H9 (cell line): ENCODE measurements around the gene FBN2. TPM values are rescaled to one million over a fixed set of nuclear protein-coding genes. Genes with fewer than 3 reads are reported as not detected.

Experiments used
- DNase-seq: peaks from one replicate; pipeline ENCODE4 v3.0.0-alpha.2; 2017
- H2AFZ ChIP-seq: one replicate; pipeline ENCODE4 v1.6.1; 2013; ENCODE audit warnings: mild to moderate bottlenecking, low read length, control low read depth, moderate library complexity
- H2AK5ac ChIP-seq: 2 replicates; pipeline ENCODE4 v1.6.1; 2013; ENCODE audit warnings: low read length, control low read depth, mixed read lengths; ENCODE audit not compliant: insufficient read length
- H2BK120ac ChIP-seq: one replicate; pipeline ENCODE4 v1.6.1; 2013; ENCODE audit warnings: low read depth, mild to moderate bottlenecking, low read length, control low read depth, inconsistent platforms; ENCODE audit not compliant: poor library complexity, severe bottlenecking
- H2BK12ac ChIP-seq: 2 replicates; pipeline ENCODE4 v1.6.1; 2013; ENCODE audit warnings: low read length, control low read depth, mixed read lengths, low read depth; ENCODE audit not compliant: insufficient read length
- H2BK15ac ChIP-seq: 2 replicates; pipeline ENCODE4 v1.6.1; 2013; ENCODE audit warnings: low read depth, low read length, control low read depth
- H2BK20ac ChIP-seq: one replicate; pipeline ENCODE4 v1.6.1; 2013; ENCODE audit warnings: low read depth, mild to moderate bottlenecking, low read length, control low read depth, inconsistent platforms; ENCODE audit not compliant: poor library complexity, severe bottlenecking
- H2BK5ac ChIP-seq: 2 replicates; pipeline ENCODE4 v1.6.1; 2013; ENCODE audit warnings: low read length, control low read depth, mixed read lengths; ENCODE audit not compliant: insufficient read length
- H3K14ac ChIP-seq: 2 replicates; pipeline ENCODE4 v1.6.1; 2013; ENCODE audit warnings: low read length, control low read depth; ENCODE audit not compliant: insufficient read depth
- H3K18ac ChIP-seq: 2 replicates; pipeline ENCODE4 v1.6.1; 2013; ENCODE audit warnings: low read depth, mild to moderate bottlenecking, mixed read lengths, low read length, control low read depth; ENCODE audit not compliant: insufficient read length
- H3K23ac ChIP-seq: 2 replicates; pipeline ENCODE4 v1.6.1; 2013; ENCODE audit warnings: low read length, control low read depth, mixed read lengths, low read depth; ENCODE audit not compliant: insufficient read length
- H3K23me2 ChIP-seq: 2 replicates; pipeline ENCODE4 v1.6.1; 2013; ENCODE audit warnings: low read depth, mild to moderate bottlenecking, mixed read lengths, low read length, control low read depth; ENCODE audit not compliant: insufficient read length, poor library complexity, severe bottlenecking
- H3K27ac ChIP-seq: 2 replicates; pipeline ENCODE4 v1.5.1; 2013; ENCODE audit warnings: low read length, control low read depth, mixed read lengths, low read depth; ENCODE audit not compliant: insufficient read length
- H3K27me3 ChIP-seq: 2 replicates; pipeline ENCODE4 v1.6.1; 2013; ENCODE audit warnings: low read length, control low read depth, inconsistent platforms; ENCODE audit not compliant: insufficient read depth
- H3K4ac ChIP-seq: 2 replicates; pipeline ENCODE4 v1.6.1; 2013; ENCODE audit warnings: low read depth, mild to moderate bottlenecking, control low read depth, inconsistent platforms, low read length, moderate library complexity
- H3K4me1 ChIP-seq: 2 replicates; pipeline ENCODE4 v1.6.1; 2013; ENCODE audit warnings: low read length, control low read depth, inconsistent platforms; ENCODE audit not compliant: insufficient read depth
- H3K4me2 ChIP-seq: 2 replicates; pipeline ENCODE4 v1.6.1; 2013; ENCODE audit warnings: low read length, control low read depth, mixed read lengths; ENCODE audit not compliant: insufficient read length, insufficient read depth
- H3K56ac ChIP-seq: 2 replicates; pipeline ENCODE4 v1.6.1; 2013; ENCODE audit warnings: low read depth, mild to moderate bottlenecking, mixed read lengths, low read length, control low read depth; ENCODE audit not compliant: insufficient read length
- H3K79me1 ChIP-seq: 2 replicates; pipeline ENCODE4 v1.6.1; 2013; ENCODE audit warnings: low read depth, mild to moderate bottlenecking, moderate library complexity, low read length, control low read depth, inconsistent platforms; ENCODE audit not compliant: insufficient read depth, poor library complexity, severe bottlenecking
- H3K79me2 ChIP-seq: 2 replicates; pipeline ENCODE4 v1.6.1; 2013; ENCODE audit warnings: low read length, control low read depth, inconsistent platforms; ENCODE audit not compliant: insufficient read depth
- H3K9ac ChIP-seq: 2 replicates; pipeline ENCODE4 v1.6.1; 2013; ENCODE audit warnings: low read length, control low read depth, mixed read lengths; ENCODE audit not compliant: insufficient read length; ENCODE audit errors: extremely low read depth
- H3K9me3 ChIP-seq: one replicate; pipeline ENCODE4 v1.6.1; 2013; ENCODE audit warnings: low read depth, low read length, inconsistent platforms; ENCODE audit not compliant: control insufficient read depth
- H3T11ph ChIP-seq: one replicate; pipeline ENCODE4 v1.6.1; 2013; ENCODE audit warnings: mild to moderate bottlenecking, low read length, control low read depth, inconsistent platforms
- H4K20me1 ChIP-seq: one replicate; pipeline ENCODE4 v1.6.1; 2013; ENCODE audit not compliant: control insufficient read depth, insufficient read length, insufficient read depth
- H4K5ac ChIP-seq: 2 replicates; pipeline ENCODE4 v1.6.1; 2013; ENCODE audit warnings: low read depth, mild to moderate bottlenecking, mixed read lengths, low read length, control low read depth; ENCODE audit not compliant: insufficient read length
- H4K8ac ChIP-seq: replicated peaks from 2 replicates; pipeline ENCODE4 v1.6.1; 2013; ENCODE audit warnings: low read length, control low read depth, mixed read lengths, low read depth; ENCODE audit not compliant: insufficient read length
- H4K91ac ChIP-seq: 2 replicates; pipeline ENCODE4 v1.6.1; 2013; ENCODE audit warnings: low read depth, mild to moderate bottlenecking, moderate library complexity, mixed read lengths, low read length, control low read depth; ENCODE audit not compliant: insufficient read length
- H3K27ac Mint-ChIP-seq, 3 experiments: 2 replicates in 2 of 3; 3 replicates in 1 of 3; pipeline ENCODE4 v1.8.0; 2020 to 2021; ENCODE audit warnings: mixed read lengths in 3 of 3, mild to moderate bottlenecking in 1 of 3, moderate library complexity in 1 of 3
- H3K27me3 Mint-ChIP-seq: 2 replicates; pipeline ENCODE4 v1.8.0; 2021; ENCODE audit warnings: low read depth, mild to moderate bottlenecking, moderate library complexity, mixed read lengths
- H3K36me3 Mint-ChIP-seq, 3 experiments: 2 replicates in 2 of 3; 3 replicates in 1 of 3; pipeline ENCODE4 v1.8.0; 2020 to 2021; ENCODE audit warnings: low read depth in 3 of 3, mixed read lengths in 3 of 3; ENCODE audit not compliant: insufficient read depth in 1 of 3
- H3K4me1 Mint-ChIP-seq, 2 experiments: 2 replicates each; pipeline ENCODE4 v1.8.0; 2020; ENCODE audit warnings: mixed read lengths in 2 of 2
- H3K4me3 Mint-ChIP-seq, 2 experiments: 2 replicates in 1 of 2; 3 replicates in 1 of 2; pipeline ENCODE4 v1.8.0; 2020 to 2021; ENCODE audit warnings: mild to moderate bottlenecking in 2 of 2, mixed read lengths in 2 of 2, moderate library complexity in 1 of 2
- H3K9me3 Mint-ChIP-seq, 2 experiments: 2 replicates in 1 of 2; 3 replicates in 1 of 2; pipeline ENCODE4 v1.8.0; 2020; ENCODE audit warnings: mild to moderate bottlenecking in 2 of 2, mixed read lengths in 2 of 2, moderate library complexity in 1 of 2
- CTCF ChIP-seq: fragments of 200-600 bp; sonication (generic); conservative IDR thresholded peaks from 3 replicates; pipeline ENCODE4 v1.8.0; 2021; ENCODE audit warnings: antibody characterized with exemption, mild to moderate bottlenecking
- WGBS: extraction: QIAGEN DNeasy Blood & Tissue Kit; methylation state at CpG from one replicate; pipeline ENCODE4 v1.1.7; 2013; ENCODE audit warnings: missing lambda C conversion rate, low lambda C conversion rate, mixed read lengths; ENCODE audit not compliant: insufficient read length; ENCODE audit errors: extremely low coverage; 5-methylcytosine and 5-hydroxymethylcytosine counted together
- total RNA-seq: library from RNA; stranded (reverse); gene quantifications from 2 replicates; pipeline ENCODE4 v1.2.1, GENCODE V29; 2021

The FBN2 gene
- total RNA-seq, 1 experiment from 2014 or later = 8.3 TPM

GRCh38 chr5:128546658-128547281, 8.7 kb upstream of the FBN2 start:
- H3K4me3 Mint-ChIP-seq = no peak overlapping the region; a peak in 1 of 5 replicates
- H3K79me2 ChIP-seq = no peaks in the 10 kb centered on the region
- H3K27ac ChIP-seq = no peak overlapping the region

More at GRCh38 chr5:128546658-128547281, 8.7 kb upstream of the FBN2 start:
- H3K14ac ChIP-seq = no peak overlapping the region
- no peak overlapping the region for H4K91ac ChIP-seq
- no peak overlapping the region for H2AFZ ChIP-seq
- no peaks in the 10 kb centered on the region for H3K27me3 ChIP-seq
- H2BK5ac ChIP-seq = no peak overlapping the region
- no peaks in the 10 kb centered on the region for H3K4me1 ChIP-seq
- Mint-ChIP-seq H3K9me3 (peaks cover 16 to 19% of the 10 kb centered on the region in 2 experiments), H3K36me3 (peaks cover 0 to 13% (median 0%) of the 10 kb centered on the region in 3 experiments; a peak in 3 of 7 replicates), H3K27ac (peak overlapping the region in 2 of 3 experiments; percentile 61 to 97; a peak in 3 of 7 replicates), H3K4me1 (peaks cover 12 to 16% of the 10 kb centered on the region in 2 experiments), H3K27me3 (peaks cover 18% of the 10 kb centered on the region)
- no peak overlapping the region for H2BK20ac ChIP-seq
- no peak overlapping the region for H4K8ac ChIP-seq
- TF ChIP-seq CTCF = no peak
- H2BK12ac ChIP-seq = no peak overlapping the region
- H4K5ac ChIP-seq = no peak overlapping the region
- no peaks in the 10 kb centered on the region for H4K20me1 ChIP-seq
- no peak for DNase-seq
- no peak overlapping the region for H3K4ac ChIP-seq
- no peak overlapping the region for H3K18ac ChIP-seq
- H3K79me1 ChIP-seq = no peaks in the 10 kb centered on the region
- peak overlapping the region; percentile 53 for H3T11ph ChIP-seq
- no peak overlapping the region for H3K9ac ChIP-seq
- H2BK120ac ChIP-seq = no peak overlapping the region
- no CpG with 5 or more reads among the region's 5 CpGs for WGBS
- no peaks in the 10 kb centered on the region for H3K9me3 ChIP-seq
- H3K4me2 ChIP-seq = no peak overlapping the region
- no peak overlapping the region for H3K23ac ChIP-seq
- H3K56ac ChIP-seq = no peak overlapping the region
- no peaks in the 10 kb centered on the region for H3K23me2 ChIP-seq
- H2AK5ac ChIP-seq = no peak overlapping the region
- no peak overlapping the region for H2BK15ac ChIP-seq
